ENCODE data around the gene MAN1C1. TPM values are rescaled to one million over a fixed set of nuclear protein-coding genes. Genes with fewer than 3 reads are reported as not detected.

The MAN1C1 gene
- total RNA-seq, 1 donor from 2014 or later: 6.3 TPM

DNA sequence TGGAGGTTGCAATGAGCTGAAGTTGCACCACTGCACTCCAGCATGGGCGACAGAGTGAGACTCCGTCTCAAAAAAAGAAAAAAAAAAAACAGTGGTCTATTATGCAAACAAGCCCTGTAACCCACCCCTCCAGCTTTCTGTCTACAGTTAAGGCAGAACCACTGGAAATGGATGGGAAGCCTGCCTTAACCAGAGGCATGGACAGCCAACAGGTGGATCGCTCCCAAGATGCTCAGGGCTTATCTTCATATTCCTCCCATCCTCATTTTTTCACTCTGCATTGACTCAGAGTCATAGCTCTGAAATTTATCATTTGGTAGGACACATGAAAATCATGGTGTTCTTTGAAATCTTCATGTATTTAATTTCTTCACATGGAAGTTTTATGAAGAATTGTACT lies 211.9 kb downstream of the MAN1C1 start:
- Histone ChIP-seq H3K27ac (ENCODE audit: low read depth, low read length) (no peak overlapping the region), H3K9me3 (ENCODE audit: control insufficient read depth in 3 of 3, low read length in 3 of 3) (no peaks in the 10 kb centered on the region), H3K4me3 (ENCODE audit: low read length in 3 of 3) (no peak overlapping the region), H3K4me1 (ENCODE audit: control insufficient read depth in 3 of 3, insufficient read depth in 3 of 3, low read length in 3 of 3) (peaks cover under 1 to 8% (median 6%) of the 10 kb centered on the region in 3 donors), H3K9ac (ENCODE audit: low read depth in 1 of 3, low read length in 3 of 3) (no peak overlapping the region), H3K36me3 (ENCODE audit: control insufficient read depth in 3 of 3, insufficient read depth in 3 of 3, low read length in 3 of 3) (peaks cover 64 to 82% (median 70%) of the 10 kb centered on the region in 3 donors), H3K27me3 (ENCODE audit: control insufficient read depth in 3 of 3, insufficient read depth in 3 of 3, low read length in 3 of 3) (no peaks in the 10 kb centered on the region)

- H3K4me1 ChIP-seq (ENCODE audit: control insufficient read depth in 3 of 3, insufficient read depth in 3 of 3, low read length in 3 of 3): peaks cover 0 to 5% (median 4%) of the 10 kb centered on the region in 3 donors
- no peak overlapping the region for H3K27ac ChIP-seq (ENCODE audit: low read depth, low read length)
- no peaks in the 10 kb centered on the region for H3K9me3 ChIP-seq (ENCODE audit: control insufficient read depth in 3 of 3, low read length in 3 of 3)
- H3K4me3 ChIP-seq (ENCODE audit: low read length in 3 of 3): no peak overlapping the region
- no peaks in the 10 kb centered on the region for H3K27me3 ChIP-seq (ENCODE audit: control insufficient read depth in 3 of 3, insufficient read depth in 3 of 3, low read length in 3 of 3)
- no peak overlapping the region for H3K9ac ChIP-seq (ENCODE audit: low read depth in 1 of 3, low read length in 3 of 3)
- H3K36me3 ChIP-seq (ENCODE audit: control insufficient read depth in 3 of 3, insufficient read depth in 3 of 3, low read length in 3 of 3): peaks cover 64 to 85% (median 75%) of the 10 kb centered on the region in 3 donors
Observed at GRCh38 chr1:25829046-25829445, 212.5 kb downstream of the MAN1C1 start.

DNA sequence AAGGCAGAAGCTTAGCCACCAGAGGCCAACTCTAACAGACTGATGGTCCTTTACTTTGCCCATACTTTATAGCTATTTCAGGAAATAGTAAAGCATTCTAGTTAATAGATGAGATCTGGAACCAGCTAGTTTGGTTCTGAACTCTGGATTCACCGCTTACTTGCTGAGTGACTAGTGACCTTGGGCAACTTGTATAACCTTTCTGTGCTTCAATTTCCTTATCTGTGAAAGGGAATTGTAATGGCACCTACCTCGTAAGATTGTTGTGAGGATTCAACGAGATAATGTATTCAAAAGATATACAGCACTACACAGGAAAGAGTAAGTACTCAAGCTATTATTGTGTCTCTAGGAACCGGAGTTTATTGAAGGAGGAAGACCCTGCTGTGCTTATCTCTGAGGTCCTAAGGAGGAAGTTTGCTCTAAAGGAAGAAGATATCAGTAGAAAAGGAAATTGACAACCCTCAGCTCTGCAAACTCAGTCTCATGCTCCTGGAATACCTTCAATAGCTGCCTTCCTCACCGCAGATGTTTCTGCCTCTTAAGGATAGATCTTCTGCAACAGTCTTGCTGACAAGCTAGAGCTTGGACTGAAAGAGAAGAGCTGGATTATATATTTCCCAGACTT lies 215.1 kb downstream of the MAN1C1 start:
- Histone ChIP-seq H3K36me3 (ENCODE audit: control insufficient read depth in 3 of 3, insufficient read depth in 3 of 3, low read length in 3 of 3) (peaks cover 59 to 76% (median 72%) of the 10 kb centered on the region in 3 donors), H3K27ac (ENCODE audit: low read depth, low read length) (no peak overlapping the region)

DNA sequence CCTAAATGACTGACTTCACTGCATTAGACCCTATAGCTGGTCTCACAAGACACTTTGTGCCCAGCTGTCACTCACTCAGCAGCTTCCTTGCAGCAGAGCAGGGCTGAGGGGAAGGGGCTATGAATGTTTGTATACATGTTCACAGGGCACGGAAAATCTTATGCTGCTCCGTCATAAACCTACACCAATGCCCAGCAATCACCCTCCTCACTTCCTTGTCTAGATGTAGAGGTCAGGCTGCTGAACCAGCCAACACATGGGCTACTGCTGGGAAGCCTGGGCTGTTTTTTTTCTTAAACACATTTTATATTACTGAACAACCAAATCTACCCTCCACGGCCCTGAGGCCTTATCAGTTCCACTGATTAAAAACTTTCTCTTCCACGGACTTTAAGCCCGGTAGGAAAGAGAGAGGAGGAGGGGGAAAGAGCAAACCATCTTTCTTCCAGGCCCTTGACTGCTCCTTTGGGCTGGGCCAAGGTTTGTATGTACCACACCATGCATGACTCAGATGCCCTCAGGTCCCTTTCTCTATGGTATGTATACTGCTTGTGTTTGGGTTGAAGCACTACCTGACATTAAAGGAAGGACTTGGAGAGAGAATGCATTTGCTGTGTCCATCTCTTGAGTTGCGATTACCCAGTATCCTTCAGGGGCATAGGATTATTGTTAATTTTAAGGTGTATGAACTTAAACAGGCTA lies 215.9 kb downstream of the MAN1C1 start:
- H3K27me3 ChIP-seq (ENCODE audit: control insufficient read depth in 3 of 3, insufficient read depth in 3 of 3, low read length in 3 of 3): no peaks in the 10 kb centered on the region
- no peaks in the 10 kb centered on the region for H3K4me1 ChIP-seq (ENCODE audit: control insufficient read depth in 3 of 3, insufficient read depth in 3 of 3, low read length in 3 of 3)
- no peaks in the 10 kb centered on the region for H3K9me3 ChIP-seq (ENCODE audit: control insufficient read depth in 3 of 3, low read length in 3 of 3)
- no peak overlapping the region for H3K4me3 ChIP-seq (ENCODE audit: low read length in 3 of 3)
- peaks cover 57 to 69% (median 67%) of the 10 kb centered on the region in 3 donors for H3K36me3 ChIP-seq (ENCODE audit: control insufficient read depth in 3 of 3, insufficient read depth in 3 of 3, low read length in 3 of 3)
- H3K27ac ChIP-seq (ENCODE audit: low read depth, low read length): no peak overlapping the region
- H3K9ac ChIP-seq (ENCODE audit: low read depth in 1 of 3, low read length in 3 of 3): no peak overlapping the region

More for the DNA sequence above, 215.1 kb downstream of the MAN1C1 start:
- H3K9me3 ChIP-seq (ENCODE audit: control insufficient read depth in 3 of 3, low read length in 3 of 3): no peaks in the 10 kb centered on the region
- H3K4me3 ChIP-seq (ENCODE audit: low read length in 3 of 3): no peak overlapping the region
- H3K27me3 ChIP-seq (ENCODE audit: control insufficient read depth in 3 of 3, insufficient read depth in 3 of 3, low read length in 3 of 3): no peaks in the 10 kb centered on the region
- H3K9ac ChIP-seq (ENCODE audit: low read depth in 1 of 3, low read length in 3 of 3): no peak overlapping the region
- H3K4me1 ChIP-seq (ENCODE audit: control insufficient read depth in 3 of 3, insufficient read depth in 3 of 3, low read length in 3 of 3): no peaks in the 10 kb centered on the region

DNA sequence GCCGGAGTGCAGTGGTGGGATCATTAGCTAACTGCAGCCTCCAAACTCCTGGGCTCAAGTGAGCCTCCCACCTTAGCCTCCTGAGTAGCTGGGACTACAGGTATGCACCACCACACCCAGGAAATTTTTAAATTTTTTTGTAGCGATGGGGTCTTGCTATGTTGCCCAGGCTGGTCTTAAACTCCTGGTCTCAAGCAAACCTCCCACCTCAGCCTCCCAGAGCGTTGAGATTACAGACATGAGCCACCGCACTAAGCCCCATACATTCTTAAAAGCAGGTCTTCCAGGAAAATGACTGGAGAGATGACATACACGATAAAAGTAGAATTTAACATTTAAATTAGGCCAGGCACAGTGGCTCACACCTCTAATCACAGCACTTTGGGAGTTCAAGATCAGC lies 216.6 kb downstream of the MAN1C1 start:
- Histone ChIP-seq H3K27ac (ENCODE audit: low read depth, low read length) (no peak overlapping the region), H3K36me3 (ENCODE audit: control insufficient read depth in 3 of 3, insufficient read depth in 3 of 3, low read length in 3 of 3) (peaks cover 52 to 63% (median 61%) of the 10 kb centered on the region in 3 donors), H3K4me1 (ENCODE audit: control insufficient read depth in 3 of 3, insufficient read depth in 3 of 3, low read length in 3 of 3) (no peaks in the 10 kb centered on the region), H3K9me3 (ENCODE audit: control insufficient read depth in 3 of 3, low read length in 3 of 3) (no peaks in the 10 kb centered on the region), H3K27me3 (ENCODE audit: control insufficient read depth in 3 of 3, insufficient read depth in 3 of 3, low read length in 3 of 3) (no peaks in the 10 kb centered on the region), H3K4me3 (ENCODE audit: low read length in 3 of 3) (no peak overlapping the region), H3K9ac (ENCODE audit: low read depth in 1 of 3, low read length in 3 of 3) (no peak overlapping the region)

Other genes with a start within 250 kb of the MAN1C1 start
- gene RHCE, start 196.0 kb upstream of the MAN1C1 start, total RNA-seq: 0.52 TPM
- gene MACO1, start 185.9 kb upstream of the MAN1C1 start, total RNA-seq: 16.2 TPM
- gene LDLRAP1, start 73.2 kb upstream of the MAN1C1 start, total RNA-seq: 4.7 TPM
- 9.9 TPM for gene SELENON, start 183.4 kb downstream of the MAN1C1 start, total RNA-seq
- gene MTFR1L, start 203.2 kb downstream of the MAN1C1 start, total RNA-seq: 35.0 TPM
- gene AUNIP, start 242.7 kb downstream of the MAN1C1 start, total RNA-seq: 1.6 TPM